Liver (tissue), 9 donors: ENCODE data around the gene TRMT11. TPM values are rescaled to one million over a fixed set of nuclear protein-coding genes. Genes with fewer than 3 reads are reported as not detected.

Experiments used
- DNase-seq: peaks from one replicate; pipeline ENCODE4 v3.0.0-alpha.2; 2017; ENCODE audit warnings: low spot score
- H3K27ac ChIP-seq, 2 donors: one replicate each; pipeline ENCODE4 v1.7.0; 2013; ENCODE audit warnings: inconsistent platforms in 2 of 2, low read length in 2 of 2, control low read depth in 1 of 2, low read depth in 1 of 2, mild to moderate bottlenecking in 1 of 2
- H3K27me3 ChIP-seq, 4 donors: one replicate each; pipeline versions ENCODE4 v1.6.1 to v1.7.0; 2013; ENCODE audit warnings: low read length in 3 of 4, inconsistent platforms in 1 of 4, mild to moderate bottlenecking in 1 of 4, moderate library complexity in 1 of 4; ENCODE audit not compliant: control insufficient read depth in 4 of 4, insufficient read depth in 4 of 4
- H3K36me3 ChIP-seq, 4 donors: one replicate each; pipeline versions ENCODE4 v1.6.1 to v1.7.0; 2013; ENCODE audit warnings: low read length in 3 of 4, mild to moderate bottlenecking in 3 of 4, low read depth in 1 of 4, moderate library complexity in 1 of 4; ENCODE audit not compliant: control insufficient read depth in 4 of 4, insufficient read depth in 3 of 4
- H3K4me1 ChIP-seq, 4 donors: one replicate each; pipeline versions ENCODE4 v1.6.1 to v1.7.0; 2013; ENCODE audit warnings: low read length in 3 of 4, mild to moderate bottlenecking in 3 of 4, moderate library complexity in 1 of 4; ENCODE audit not compliant: control insufficient read depth in 4 of 4, insufficient read depth in 4 of 4
- H3K4me3 ChIP-seq, 3 donors: one replicate each; pipeline versions ENCODE4 v1.6.1 to v1.7.0; 2013; ENCODE audit warnings: low read length in 3 of 3, control low read depth in 1 of 3, low read depth in 1 of 3, mild to moderate bottlenecking in 1 of 3
- H3K9ac ChIP-seq, 2 donors: one replicate each; pipeline ENCODE4 v1.7.0; 2013; ENCODE audit warnings: low read length in 2 of 2, mild to moderate bottlenecking in 2 of 2, moderate library complexity in 2 of 2, control low read depth in 1 of 2, low read depth in 1 of 2
- H3K9me3 ChIP-seq, 4 donors: one replicate each; pipeline versions ENCODE4 v1.6.1 to v1.7.0; 2013; ENCODE audit warnings: low read length in 3 of 4; ENCODE audit not compliant: control insufficient read depth in 4 of 4
- ATF3 ChIP-seq: IDR thresholded peaks from 2 replicates; pipeline ENCODE4 v1.6.1; 2016; ENCODE audit warnings: antibody characterized with exemption
- CTCF ChIP-seq: fragments of 150-350 bp; IDR thresholded peaks from 2 replicates; pipeline ENCODE4 v1.5.1; 2017; ENCODE audit warnings: improper control_type of control experiment, low read depth, low read length; ENCODE audit not compliant: missing input control
- EGR1 ChIP-seq, 2 donors: IDR thresholded peaks; 2 replicates each; pipeline ENCODE4 v1.6.1; 2016 to 2018; ENCODE audit warnings: antibody characterized with exemption in 2 of 2, low read depth in 2 of 2
- FOXA1 ChIP-seq: IDR thresholded peaks from 2 replicates; pipeline ENCODE4 v1.6.1; 2016; ENCODE audit warnings: antibody characterized with exemption
- FOXA2 ChIP-seq: IDR thresholded peaks from 2 replicates; pipeline ENCODE4 v1.6.1; 2016; ENCODE audit warnings: antibody characterized with exemption
- GABPA ChIP-seq, 2 donors: IDR thresholded peaks in 1 of 2; conservative IDR thresholded peaks in 1 of 2; 2 replicates each; pipeline ENCODE4 v1.6.1; 2016; ENCODE audit warnings: antibody characterized with exemption in 2 of 2, mild to moderate bottlenecking in 1 of 2, moderate library complexity in 1 of 2
- HNF4A ChIP-seq, 2 donors: conservative IDR thresholded peaks; 2 replicates each; pipeline ENCODE4 v1.6.1; 2016; ENCODE audit warnings: antibody characterized with exemption in 2 of 2, mild to moderate bottlenecking in 2 of 2
- JUND ChIP-seq, 2 donors: IDR thresholded peaks; 2 replicates each; pipeline ENCODE4 v1.6.1; 2016; ENCODE audit warnings: antibody characterized with exemption in 2 of 2
- MAX ChIP-seq: IDR thresholded peaks from 2 replicates; pipeline ENCODE4 v1.6.1; 2016; ENCODE audit warnings: antibody characterized with exemption
- NR2F2 ChIP-seq: IDR thresholded peaks from 2 replicates; pipeline ENCODE4 v1.6.1; 2016; ENCODE audit warnings: antibody characterized with exemption
- REST ChIP-seq: IDR thresholded peaks from 2 replicates; pipeline ENCODE4 v1.6.1; 2016; ENCODE audit warnings: antibody characterized with exemption, mild to moderate bottlenecking
- RXRA ChIP-seq, 2 donors: IDR thresholded peaks; 2 replicates each; pipeline ENCODE4 v1.6.1; 2017 to 2018; ENCODE audit warnings: antibody characterized with exemption in 2 of 2, mild to moderate bottlenecking in 1 of 2
- SP1 ChIP-seq: IDR thresholded peaks from 2 replicates; pipeline ENCODE4 v1.6.1; 2018; ENCODE audit warnings: antibody characterized with exemption, mild to moderate bottlenecking
- TAF1 ChIP-seq: conservative IDR thresholded peaks from 2 replicates; pipeline ENCODE4 v1.6.1; 2016; ENCODE audit warnings: antibody characterized with exemption, mild to moderate bottlenecking
- YY1 ChIP-seq: IDR thresholded peaks from 2 replicates; pipeline ENCODE4 v1.6.1; 2016; ENCODE audit warnings: antibody characterized with exemption, mild to moderate bottlenecking
- ZBTB33 ChIP-seq: IDR thresholded peaks from 2 replicates; pipeline ENCODE4 v1.6.1; 2016; ENCODE audit warnings: antibody characterized with exemption
- WGBS: extraction: QIAGEN DNeasy Blood & Tissue Kit; methylation state at CpG from one replicate; pipeline ENCODE4 v1.1.7; 2013; 5-methylcytosine and 5-hydroxymethylcytosine counted together
- polyA plus RNA-seq, 2 donors: library from polyadenylated mRNA; stranded (reverse) in 1 of 2; unstranded in 1 of 2; fragments of 200-250 nt in 1 of 2; fragments of >200 nt in 1 of 2; fragmentation: Nextera tagmentation in 1 of 2; extraction: Ambion mirVana in 1 of 2; gene quantifications; one replicate each; pipeline versions ENCODE4 v1.2.1 to v1.2.3, GENCODE V29; 2013 to 2015
- total RNA-seq, 2 donors: library from RNA; depleted of rRNA; stranded (reverse); fragments of >200 nt; gene quantifications; one replicate each; pipeline ENCODE4 v1.2.3, GENCODE V29; 2014
- donor health status: healthy.
- donor health status: healthy.
- donor health status: healthy.
- donor health status: healthy.
- donor health status: healthy.

The TRMT11 gene
- total and polyA plus RNA-seq, 4 donors, result 9.9 to 82.3 (median 17.2) TPM

GRCh38 chr6:126071000-126071647 is 84.8 kb downstream of the TRMT11 start:
- 90% methylated on average over 7 of the region's 7 CpGs for WGBS
- no peaks in the 10 kb centered on the region for H3K9me3 ChIP-seq
- no peak for TF ChIP-seq ATF3
- TF ChIP-seq NR2F2, result no peak
- no peak for TF ChIP-seq MAX
- TF ChIP-seq REST, result no peak
- no peak for TF ChIP-seq EGR1 (IDR thresholded peaks at IDR 0.05; ENCODE audit: low read depth in 2 of 2)
- TF ChIP-seq FOXA1, result no peak
- TF ChIP-seq HNF4A (conservative IDR thresholded peaks at IDR 0.05), result no peak
- no peak for TF ChIP-seq CTCF
- TF ChIP-seq RXRA (IDR thresholded peaks at IDR 0.05), result no peak
- TF ChIP-seq GABPA (IDR thresholded peaks at IDR 0.05 in 1 of 2, conservative IDR thresholded peaks at IDR 0.05 in 1 of 2), result no peak
- no peak for TF ChIP-seq SP1
- no peak for TF ChIP-seq ZBTB33
- TF ChIP-seq YY1, result no peak
- no peak for TF ChIP-seq JUND (IDR thresholded peaks at IDR 0.05)
- TF ChIP-seq FOXA2, result no peak
- no peak for TF ChIP-seq TAF1
- H3K36me3 ChIP-seq, result peaks cover 0 to 3% (median 0%) of the 10 kb centered on the region in 4 donors
- H3K9ac ChIP-seq, result no peak overlapping the region
- no peak overlapping the region for H3K27ac ChIP-seq
- DNase-seq, result no peak
- H3K4me3 ChIP-seq, result no peak overlapping the region
- H3K4me1 ChIP-seq, result peaks cover 0 to 1% (median under 1%) of the 10 kb centered on the region in 4 donors
- no peaks in the 10 kb centered on the region for H3K27me3 ChIP-seq
